Measurements from ENCODE around the gene SYP. TPM values are rescaled to one million over a fixed set of nuclear protein-coding genes. Genes with fewer than 3 reads are reported as not detected.

The SYP gene
- total RNA-seq, 1 donor from 2014 or later: 2.3 TPM

- no peaks in the 10 kb centered on the region for H3K27me3 Mint-ChIP-seq (ENCODE audit: unreplicated experiment)
- peak overlapping the region; percentile 52 for H3K4me3 Mint-ChIP-seq (ENCODE audit: unreplicated experiment)
- TF ChIP-seq CTCF (IDR thresholded peaks at IDR 0.05): peak; percentile 25
- H3K4me1 Mint-ChIP-seq (ENCODE audit: unreplicated experiment): peaks cover 25% of the 10 kb centered on the region
- H3K9me3 Mint-ChIP-seq (ENCODE audit: unreplicated experiment): peaks cover 3% of the 10 kb centered on the region
- peak overlapping the region; percentile 97 for H3K27ac Mint-ChIP-seq (ENCODE audit: unreplicated experiment)
- no peaks in the 10 kb centered on the region for H3K36me3 Mint-ChIP-seq (ENCODE audit: unreplicated experiment)
- no peak for DNase-seq (ENCODE audit: extremely low spot score, unreplicated experiment)
Observed at GRCh38 chrX:49165901-49166881, 33.8 kb downstream of the SYP start.

GRCh38 chrX:49164589-49165360, 35.2 kb downstream of the SYP start:
- peaks cover 3% of the 10 kb centered on the region for H3K9me3 Mint-ChIP-seq (ENCODE audit: unreplicated experiment)

GRCh38 chrX:49163555-49164419, 36.2 kb downstream of the SYP start:
- DNase-seq (ENCODE audit: extremely low spot score, unreplicated experiment): peak; percentile 94
- Mint-ChIP-seq H3K36me3 (ENCODE audit: unreplicated experiment) (no peaks in the 10 kb centered on the region), H3K4me1 (ENCODE audit: unreplicated experiment) (peaks cover 30% of the 10 kb centered on the region), H3K9me3 (ENCODE audit: unreplicated experiment) (peaks cover 3% of the 10 kb centered on the region), H3K27ac (ENCODE audit: unreplicated experiment) (peak overlapping the region; percentile 95), H3K4me3 (ENCODE audit: unreplicated experiment) (peak overlapping the region; percentile 71), H3K27me3 (ENCODE audit: unreplicated experiment) (no peaks in the 10 kb centered on the region)
- peak; percentile 81 for TF ChIP-seq CTCF (IDR thresholded peaks at IDR 0.05)

More at GRCh38 chrX:49164589-49165360, 35.2 kb downstream of the SYP start:
- no peak for TF ChIP-seq CTCF (IDR thresholded peaks at IDR 0.05)
- Mint-ChIP-seq H3K4me3 (ENCODE audit: unreplicated experiment) (no peak overlapping the region), H3K4me1 (ENCODE audit: unreplicated experiment) (peaks cover 30% of the 10 kb centered on the region), H3K27me3 (ENCODE audit: unreplicated experiment) (no peaks in the 10 kb centered on the region), H3K27ac (ENCODE audit: unreplicated experiment) (peak overlapping the region; percentile 95), H3K36me3 (ENCODE audit: unreplicated experiment) (no peaks in the 10 kb centered on the region)
- DNase-seq (ENCODE audit: extremely low spot score, unreplicated experiment): no peak

GRCh38 chrX:49162620-49163019, 37.4 kb downstream of the SYP start, which contains the start of gene MAGIX:
Gene MAGIX (plus strand): TSS chrX:49162758. CDS start chrX:49162890, 132 bp downstream.
- H3K9me3 Mint-ChIP-seq (ENCODE audit: unreplicated experiment): peaks cover 3% of the 10 kb centered on the region

More at GRCh38 chrX:49162620-49163019, 37.4 kb downstream of the SYP start, which contains the start of gene MAGIX:
- no peak for DNase-seq (ENCODE audit: extremely low spot score, unreplicated experiment)
- H3K27me3 Mint-ChIP-seq (ENCODE audit: unreplicated experiment): no peaks in the 10 kb centered on the region
- no peaks in the 10 kb centered on the region for H3K36me3 Mint-ChIP-seq (ENCODE audit: unreplicated experiment)
- H3K4me3 Mint-ChIP-seq (ENCODE audit: unreplicated experiment): peak within 1 kb of the TSS; percentile 71
- peaks cover 26% of the 10 kb centered on the region for H3K4me1 Mint-ChIP-seq (ENCODE audit: unreplicated experiment)
- TF ChIP-seq CTCF (IDR thresholded peaks at IDR 0.05): no peak
- peak within 1 kb of the TSS; percentile 83 for H3K27ac Mint-ChIP-seq (ENCODE audit: unreplicated experiment)

Data from osteocyte (in vitro differentiated cells).